H1 (cell line): Measurements from ENCODE around the gene COL25A1. TPM values are rescaled to one million over a fixed set of nuclear protein-coding genes. Genes with fewer than 3 reads are reported as not detected.

Experiments used
- CHD7 ChIP-seq: fragments of 300-600 bp; sonication (generic); IDR thresholded peaks from 2 replicates; pipeline ENCODE4 v1.7.1; 2012; ENCODE audit warnings: low read length, moderate library complexity, mild to moderate bottlenecking, inconsistent platforms; ENCODE audit not compliant: insufficient replicate concordance
- EGR1 ChIP-seq: IDR thresholded peaks from 2 replicates; pipeline ENCODE4 v1.6.1; 2011; ENCODE audit warnings: low read depth, low read length, borderline replicate concordance
- EP300 ChIP-seq, 2 experiments: IDR thresholded peaks; 1 replicate in 1 of 2; 2 replicates in 1 of 2; pipeline ENCODE4 v1.6.1; 2011 to 2012; ENCODE audit warnings: low read depth in 2 of 2, low read length in 2 of 2, mild to moderate bottlenecking in 2 of 2, borderline replicate concordance in 1 of 2, inconsistent platforms in 1 of 2, moderate library complexity in 1 of 2
- HDAC6 ChIP-seq: IDR thresholded peaks from one replicate; pipeline ENCODE4 v1.7.1; 2012; ENCODE audit warnings: low read depth, mild to moderate bottlenecking, inconsistent platforms, low read length, moderate library complexity
- JUN ChIP-seq: IDR thresholded peaks from 2 replicates; pipeline ENCODE4 v1.6.1; 2011; ENCODE audit warnings: low read depth, mild to moderate bottlenecking, improper control_type of control experiment, low read length
- JUND ChIP-seq: IDR thresholded peaks from 2 replicates; pipeline ENCODE4 v1.6.1; 2011; ENCODE audit warnings: mild to moderate bottlenecking, improper control_type of control experiment, low read length
- MAFK ChIP-seq: IDR thresholded peaks from 2 replicates; pipeline ENCODE4 v1.6.1; 2012; ENCODE audit warnings: low read depth, mild to moderate bottlenecking, improper control_type of control experiment, low read length
- POLR2AphosphoS5 ChIP-seq: IDR thresholded peaks from 2 replicates; pipeline ENCODE4 v1.6.1; 2011; ENCODE audit warnings: low read depth, low read length
- polyA plus RNA-seq, 7 experiments: library from polyadenylated mRNA; depleted of rRNA in 3 of 7; stranded (reverse) in 5 of 7; unstranded in 2 of 7; fragments of >200 nt in 5 of 7; fragments of 200-250 nt in 2 of 7; gene quantifications; 1 replicate in 5 of 7; 2 replicates in 1 of 7; 4 replicates in 1 of 7; pipeline versions ENCODE4 v1.2.1 to v1.2.3, GENCODE V29; 2011 to 2013; ENCODE audit warnings: missing spikeins in 2 of 7, mixed read lengths in 2 of 7
- total RNA-seq: library from RNA; stranded (reverse); fragmentation: NEBNext Ultra II Directional; extraction: Animal tissue kit (Norgen Biotek cat#: 25700); gene quantifications from 2 replicates; pipeline ENCODE4 v1.2.1, GENCODE V29; 2021

COL25A1 gene
- total and polyA plus RNA-seq, 2 of the 8 experiments (the other 6 are each of a cell fraction or from before 2014, with no cell fraction given): 1.1 to 8.3 TPM

GRCh38 chr4:109094056-109094455 is 208.4 kb downstream of the COL25A1 start (continued):
- TF ChIP-seq CHD7 (no peak), POLR2AphosphoS5 (no peak), EP300 (IDR thresholded peaks at IDR 0.05; ENCODE audit: borderline replicate concordance in 1 of 2, low read depth in 2 of 2, low read length in 2 of 2) (no peak), MAFK (no peak), HDAC6 (no peak), JUN (no peak), EGR1 (no peak), JUND (no peak)
